GM12878 (cell line): ENCODE results near the gene CFAP141.

Source experiments
- CHD1 ChIP-seq: IDR thresholded peaks from 2 replicates; pipeline ENCODE4 v1.6.1; 2012; ENCODE audit warnings: low read depth, low read length, improper control_type of control experiment
- EZH2 ChIP-seq: IDR thresholded peaks from 2 replicates; pipeline ENCODE4 v1.6.1; 2012; ENCODE audit warnings: low read depth, mild to moderate bottlenecking, control low read depth, inconsistent platforms, low read length, borderline replicate concordance; ENCODE audit not compliant: control insufficient read depth
- POLR2A ChIP-seq: IDR thresholded peaks from 2 replicates; pipeline ENCODE4 v1.6.1; 2011; ENCODE audit warnings: low read depth, mild to moderate bottlenecking, low read length
- RAD21 ChIP-seq: IDR thresholded peaks from 2 replicates; pipeline ENCODE4 v1.6.1; 2011; ENCODE audit warnings: mild to moderate bottlenecking, low read depth, low read length, moderate library complexity; ENCODE audit not compliant: insufficient read depth
- SPI1 ChIP-seq: IDR thresholded peaks from 2 replicates; pipeline ENCODE4 v1.6.1; 2011; ENCODE audit warnings: low read depth, mild to moderate bottlenecking, low read length, moderate library complexity, borderline replicate concordance; ENCODE audit not compliant: insufficient read depth
- TF ChIP-seq, protein P1 (sequence below), 3 experiments: IDR thresholded peaks in 2 of 3; conservative IDR thresholded peaks in 1 of 3; 2 replicates each; pipeline ENCODE4 v1.5.1; 2011; ENCODE audit warnings: low read depth in 3 of 3, low read length in 3 of 3, mild to moderate bottlenecking in 3 of 3, control low read depth in 2 of 3, moderate library complexity in 2 of 3, inconsistent platforms in 1 of 3, mixed read lengths in 1 of 3; ENCODE audit not compliant: control insufficient read depth in 2 of 3, insufficient read depth in 1 of 3; ENCODE audit errors: extremely low read depth in 1 of 3

DNA sequence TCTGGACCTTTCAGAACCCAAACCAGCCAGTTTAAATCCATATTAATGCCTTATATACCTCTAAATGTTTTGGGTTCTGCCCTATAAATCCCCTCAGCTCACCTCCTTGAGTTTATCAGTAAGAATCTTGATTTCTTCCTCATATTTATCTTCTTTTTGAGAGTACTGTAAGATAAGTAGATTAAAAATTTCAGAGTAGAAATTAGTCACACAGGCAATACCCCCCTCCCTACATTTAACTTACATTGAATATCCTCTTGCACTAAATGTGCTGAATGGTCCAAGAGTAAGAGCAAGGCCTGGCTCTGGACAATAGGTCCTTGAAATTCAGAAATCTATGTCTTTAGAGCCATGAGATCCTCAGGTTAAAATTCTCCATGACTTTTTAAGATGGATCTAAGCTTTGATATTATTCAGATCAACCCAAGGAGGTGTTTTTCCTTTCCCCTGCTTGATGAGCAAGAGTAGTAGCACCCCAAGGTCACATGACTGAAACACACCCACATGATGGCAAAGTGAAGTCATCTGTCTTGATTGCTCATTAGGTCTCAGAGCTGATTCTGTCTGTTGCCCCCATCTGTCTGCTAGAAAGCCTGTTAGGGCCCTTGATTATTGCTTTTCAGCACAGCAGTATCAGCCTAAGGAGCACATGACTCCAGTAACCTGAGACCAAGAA lies 35.4 kb downstream of the CFAP141 start:
- TF ChIP-seq, protein P1, sequence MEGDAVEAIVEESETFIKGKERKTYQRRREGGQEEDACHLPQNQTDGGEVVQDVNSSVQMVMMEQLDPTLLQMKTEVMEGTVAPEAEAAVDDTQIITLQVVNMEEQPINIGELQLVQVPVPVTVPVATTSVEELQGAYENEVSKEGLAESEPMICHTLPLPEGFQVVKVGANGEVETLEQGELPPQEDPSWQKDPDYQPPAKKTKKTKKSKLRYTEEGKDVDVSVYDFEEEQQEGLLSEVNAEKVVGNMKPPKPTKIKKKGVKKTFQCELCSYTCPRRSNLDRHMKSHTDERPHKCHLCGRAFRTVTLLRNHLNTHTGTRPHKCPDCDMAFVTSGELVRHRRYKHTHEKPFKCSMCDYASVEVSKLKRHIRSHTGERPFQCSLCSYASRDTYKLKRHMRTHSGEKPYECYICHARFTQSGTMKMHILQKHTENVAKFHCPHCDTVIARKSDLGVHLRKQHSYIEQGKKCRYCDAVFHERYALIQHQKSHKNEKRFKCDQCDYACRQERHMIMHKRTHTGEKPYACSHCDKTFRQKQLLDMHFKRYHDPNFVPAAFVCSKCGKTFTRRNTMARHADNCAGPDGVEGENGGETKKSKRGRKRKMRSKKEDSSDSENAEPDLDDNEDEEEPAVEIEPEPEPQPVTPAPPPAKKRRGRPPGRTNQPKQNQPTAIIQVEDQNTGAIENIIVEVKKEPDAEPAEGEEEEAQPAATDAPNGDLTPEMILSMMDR (IDR thresholded peaks at IDR 0.05 in 2 of 3, conservative IDR thresholded peaks at IDR 0.05 in 1 of 3; ENCODE audit: control insufficient read depth in 2 of 3, extremely low read depth in 1 of 3, insufficient read depth in 1 of 3, low read depth in 3 of 3, low read length in 3 of 3) = no peak
- TF ChIP-seq EZH2 (no peak), RAD21 (no peak), POLR2A (no peak), SPI1 (no peak), CHD1 (no peak)
